Measurements from ENCODE around the gene LRRIQ4.

- TF ChIP-seq CTCF (conservative IDR thresholded peaks at IDR 0.05; ENCODE audit: low read length) (no peak), EZH2phosphoT487 (IDR thresholded peaks at IDR 0.05; ENCODE audit: borderline replicate concordance) (no peak)
Observed at GRCh38 chr3:169869484-169870220, 57.0 kb downstream of the LRRIQ4 start, which contains the start of gene LRRC31.

Measured in Loucy (cell line).